HG03354 (cell line): ENCODE data around the gene SLC16A2.
A peak's percentile ranks its signal among the peaks of the same experiment; 100 is the strongest.

Source experiments
- ATAC-seq: cut with Tn5 transposase; IDR thresholded peaks from one replicate; pipeline ENCODE4 v1.9.1; 2021; ENCODE audit warnings: mild to moderate bottlenecking; ENCODE audit not compliant: unreplicated experiment, poor library complexity, severe bottlenecking

SLC16A2 gene

GRCh38 chrX:74421036-74421739 lies at the start of gene SLC16A2:
Gene SLC16A2 (plus strand): TSS chrX:74421493. CDS start chrX:74421638, 145 bp downstream.
- ATAC-seq = no peak

GRCh38 chrX:74372272-74372671 lies 49.0 kb upstream of the SLC16A2 start:
- no peak for ATAC-seq

GRCh38 chrX:74377282-74377681 lies 44.0 kb upstream of the SLC16A2 start:
- ATAC-seq = no peak

- ATAC-seq = peak; percentile 93
These were observed 38.7 kb upstream of the SLC16A2 start for GRCh38 chrX:74382613-74383012.

- ATAC-seq = no peak
These were observed 37.7 kb upstream of the SLC16A2 start for GRCh38 chrX:74383611-74384010.

GRCh38 chrX:74389016-74389722 lies 32.1 kb upstream of the SLC16A2 start:
- ATAC-seq = no peak

DNA sequence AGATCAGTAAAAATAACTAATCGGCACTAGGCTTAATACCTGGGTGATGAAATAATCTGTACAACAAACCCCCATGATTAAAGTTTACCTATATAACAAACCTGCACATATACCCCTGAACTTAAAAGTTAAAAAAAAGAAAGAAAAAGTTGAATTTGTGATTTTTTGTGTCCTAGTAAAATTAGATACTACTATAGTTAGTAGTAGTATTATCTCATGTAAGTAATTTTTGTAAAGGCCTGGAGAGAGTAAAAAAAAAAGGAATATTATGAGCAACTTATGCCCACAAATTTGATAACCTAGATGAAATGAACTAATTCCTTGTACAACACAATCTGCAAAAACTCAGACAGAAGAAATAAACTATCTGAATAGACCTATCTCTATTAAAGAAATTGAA lies 25.7 kb upstream of the SLC16A2 start:
- ATAC-seq = no peak

DNA sequence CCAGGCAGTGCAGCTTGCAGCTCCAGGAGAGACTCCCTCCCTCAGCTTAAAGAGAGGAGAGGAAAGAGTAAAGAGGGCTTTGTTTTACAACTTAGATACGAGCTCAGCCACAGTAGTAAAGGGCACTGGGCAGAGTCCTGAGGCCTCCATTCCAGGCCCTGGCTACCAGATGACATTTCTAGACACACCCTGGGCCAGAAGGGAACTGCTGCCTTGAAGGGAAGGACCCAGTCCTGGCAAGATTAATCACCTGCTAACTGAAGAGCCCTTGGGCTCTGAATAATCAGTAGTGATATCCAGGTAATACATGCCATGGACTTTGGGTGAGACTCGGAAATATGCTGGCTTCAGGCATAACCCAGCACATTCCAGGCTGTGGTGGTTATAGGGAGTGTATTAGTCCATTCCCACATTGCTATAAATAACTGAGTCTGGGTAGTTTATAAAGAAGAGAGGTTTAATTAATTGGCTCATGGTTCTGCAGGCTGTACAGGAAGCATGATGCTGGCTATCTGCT lies 15.3 kb upstream of the SLC16A2 start:
- ATAC-seq = no peak

GRCh38 chrX:74408304-74408703 lies 13.0 kb upstream of the SLC16A2 start:
- no peak for ATAC-seq

- ATAC-seq = no peak
These were observed 1.5 kb upstream of the SLC16A2 start for GRCh38 chrX:74419864-74420195.

GRCh38 chrX:74420196-74421035 lies 877 bp upstream of the SLC16A2 start:
- no peak for ATAC-seq

- no peak for ATAC-seq
These were observed 553 bp downstream of the SLC16A2 start for GRCh38 chrX:74421740-74422352.

DNA sequence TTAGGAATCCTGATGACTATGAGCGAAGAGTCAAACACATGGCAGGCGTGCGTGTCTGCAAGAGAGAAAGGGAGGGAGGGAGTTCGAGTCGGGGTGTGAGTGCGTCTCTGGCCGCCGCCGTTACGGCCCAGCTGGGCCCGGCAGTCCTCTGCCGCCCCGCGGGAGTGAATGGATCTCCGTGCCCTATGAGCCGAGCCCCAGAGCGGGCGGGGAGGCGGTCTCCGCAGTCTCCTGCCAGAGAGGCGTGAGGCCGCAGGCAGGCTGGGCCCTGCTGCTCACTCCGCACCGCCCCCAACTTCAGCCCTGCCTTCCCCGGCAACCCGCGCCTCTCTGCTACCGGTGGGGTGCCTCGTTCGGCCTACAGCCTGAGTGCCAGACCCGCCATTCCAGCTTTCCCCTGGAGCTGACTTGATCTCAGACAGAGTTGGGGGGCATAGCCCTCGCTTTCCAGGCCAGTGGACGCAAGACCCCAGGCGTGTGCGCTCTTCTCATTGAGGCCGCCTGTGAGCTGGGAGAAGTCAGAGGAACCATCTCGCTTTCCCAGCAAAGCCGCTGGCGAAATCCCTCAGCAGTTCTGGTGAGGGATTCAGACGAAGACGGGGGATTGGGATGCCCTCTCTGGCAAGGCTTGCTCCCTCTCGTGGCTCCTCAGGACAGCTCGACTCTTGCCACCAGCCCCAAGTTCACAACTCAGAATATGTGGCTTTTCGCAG lies 1.4 kb downstream of the SLC16A2 start:
- no peak for ATAC-seq

DNA sequence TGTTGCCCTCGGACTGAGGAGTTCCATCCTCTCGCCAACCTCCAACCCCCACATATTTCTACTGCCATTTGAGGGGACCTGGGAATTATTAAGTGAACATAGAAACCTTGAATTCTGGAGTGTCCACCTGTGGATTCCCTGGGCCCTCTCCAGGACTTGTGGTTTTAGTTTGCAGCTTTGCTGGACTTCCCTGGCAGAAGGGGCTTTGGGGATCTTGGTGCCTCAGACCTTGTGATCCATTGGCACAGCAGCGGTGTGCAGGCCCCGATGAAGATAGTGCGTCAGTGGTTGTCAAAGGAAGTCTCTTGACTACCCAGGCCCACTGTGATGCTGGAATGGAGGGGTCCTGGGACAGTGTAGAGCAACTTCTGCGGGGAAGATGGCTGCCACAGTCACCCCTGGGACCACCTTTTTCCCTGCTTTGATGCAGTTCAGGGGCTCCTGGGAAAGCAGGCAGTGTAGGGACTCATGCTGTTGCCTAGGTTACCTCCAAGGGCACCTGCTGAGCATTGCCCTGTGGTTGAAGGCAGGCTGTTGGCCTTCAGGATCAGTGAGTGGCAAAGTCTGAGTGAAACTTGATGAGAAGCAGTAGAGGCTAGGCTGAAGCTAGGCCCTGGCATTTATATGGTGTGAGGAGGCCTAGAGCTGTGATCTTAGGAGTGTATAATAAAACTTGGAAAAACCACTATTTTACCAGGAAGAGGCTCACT lies 2.2 kb downstream of the SLC16A2 start:
- ATAC-seq = no peak

DNA sequence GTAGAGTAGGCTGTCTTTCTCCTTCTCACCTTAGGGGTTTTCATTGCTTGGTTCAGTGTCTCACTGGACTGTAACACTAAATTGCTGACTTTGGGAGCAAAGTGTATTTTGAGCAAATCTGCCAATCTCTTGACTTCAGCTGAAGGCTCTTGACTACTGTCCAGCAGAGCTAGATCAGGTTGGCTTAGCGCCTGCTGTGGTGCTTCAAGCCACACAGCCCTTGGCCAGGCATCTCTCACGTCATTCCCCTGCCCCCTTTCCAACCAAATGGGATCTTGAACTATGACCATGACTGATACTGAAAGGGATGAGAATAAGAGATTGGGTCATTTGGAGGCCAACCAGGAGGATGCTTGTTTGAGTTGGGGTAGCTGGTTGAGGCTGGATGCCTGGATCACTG lies 4.8 kb downstream of the SLC16A2 start:
- ATAC-seq = no peak

DNA sequence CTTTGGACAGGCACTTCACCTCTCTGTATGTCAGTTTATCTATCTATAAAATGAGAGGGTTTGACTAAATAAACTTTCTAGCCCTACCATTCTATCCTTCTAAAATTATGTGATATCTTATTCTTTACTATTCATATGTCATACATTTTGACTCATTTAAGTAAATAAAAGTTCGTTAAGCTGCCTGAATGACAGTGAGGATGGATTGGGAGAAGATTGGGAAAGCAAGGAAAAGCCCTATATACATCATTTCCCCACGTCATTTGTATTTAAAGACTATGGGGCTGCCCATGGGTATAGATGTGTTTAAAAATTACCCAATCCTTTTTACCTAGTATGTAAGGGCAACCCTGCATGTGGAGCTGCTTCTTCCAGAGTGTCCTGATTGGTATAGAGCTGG lies 5.3 kb downstream of the SLC16A2 start:
- no peak for ATAC-seq

- ATAC-seq = no peak
These were observed 10.5 kb downstream of the SLC16A2 start for GRCh38 chrX:74431797-74432196.

DNA sequence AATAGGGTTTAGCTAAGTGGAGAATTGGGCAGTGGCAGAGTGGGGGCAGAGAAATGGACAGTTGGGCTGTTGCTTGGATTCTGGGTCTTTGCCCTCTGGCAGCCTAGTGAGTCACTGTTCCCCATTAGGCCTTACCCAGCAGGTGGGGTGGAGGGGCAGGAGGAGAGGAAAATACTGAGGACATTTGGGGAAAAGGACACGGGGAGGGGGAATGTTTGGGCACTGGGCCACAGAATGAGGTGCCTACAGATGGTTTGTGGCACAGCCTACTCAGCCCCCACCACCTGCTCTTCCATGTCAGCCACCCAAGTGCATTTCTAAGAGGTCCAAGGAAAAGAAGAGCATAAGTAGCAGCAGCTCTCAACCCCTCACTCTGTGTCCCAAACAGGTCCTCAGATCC lies 13.0 kb downstream of the SLC16A2 start:
- no peak for ATAC-seq

- ATAC-seq = no peak
These were observed 16.2 kb downstream of the SLC16A2 start for GRCh38 chrX:74437530-74437929.
